Measurements from ENCODE around the gene SLC25A6. TPM values are rescaled to one million over a fixed set of nuclear protein-coding genes. Genes with fewer than 3 reads are reported as not detected.
"Not testable (repeated sequence)": the region's sequence is repeated elsewhere in the genome, so short reads cannot be mapped to it uniquely, and the experiment has no call there.

Gene SLC25A6
- polyA plus RNA-seq, 3 donors from 2014 or later = 330 to 354 (median 347) TPM

- DNase-seq = no peak
- Mint-ChIP-seq H3K27me3 (ENCODE audit: low read depth in 3 of 3) (peaks cover 0 to 2% (median 1%) of the 10 kb centered on the region in 3 donors), H3K36me3 (peaks cover 0 to 4% (median 3%) of the 10 kb centered on the region in 3 donors), H3K4me3 (no peak overlapping the region), H3K4me1 (peaks cover 0 to 1% of the 10 kb centered on the region in 2 donors), H3K9me3 (no peaks in the 10 kb centered on the region), H3K27ac (no peak overlapping the region)
Observed at GRCh38 chrX:1368385-1368698, 23.6 kb downstream of the SLC25A6 start.

GRCh38 chrX:1366363-1366762 lies 25.6 kb downstream of the SLC25A6 start:
- H3K4me3 Mint-ChIP-seq; H3K27me3 Mint-ChIP-seq (ENCODE audit: low read depth in 3 of 3); H3K4me1 Mint-ChIP-seq; DNase-seq; H3K9me3 Mint-ChIP-seq; H3K27ac Mint-ChIP-seq: not testable (repeated sequence)
- H3K36me3 Mint-ChIP-seq = peaks cover 7 to 13% (median 12%) of the 10 kb centered on the region in 3 donors

GRCh38 chrX:1361910-1362309 lies 30.0 kb downstream of the SLC25A6 start:
- Mint-ChIP-seq H3K36me3 (peaks cover 12 to 30% (median 29%) of the 10 kb centered on the region in 3 donors), H3K9me3 (peaks cover 0 to 3% (median 0%) of the 10 kb centered on the region in 6 donors), H3K27ac (peak overlapping the region in 3 of 6 donors; percentile 3 to 33 (median 26)), H3K4me1 (peaks cover 0 to 1% of the 10 kb centered on the region in 2 donors), H3K27me3 (ENCODE audit: low read depth in 3 of 3) (peaks cover 2 to 4% (median 2%) of the 10 kb centered on the region in 3 donors), H3K4me3 (no peak overlapping the region)
- DNase-seq = no peak

- H3K4me3 Mint-ChIP-seq = no peak overlapping the region
- H3K9me3 Mint-ChIP-seq = peaks cover 0 to 3% (median 0%) of the 10 kb centered on the region in 6 donors
- H3K27me3 Mint-ChIP-seq (ENCODE audit: low read depth in 3 of 3) = peaks cover 2 to 4% (median 2%) of the 10 kb centered on the region in 3 donors
- peaks cover 0 to 1% of the 10 kb centered on the region in 2 donors for H3K4me1 Mint-ChIP-seq
- no peak for DNase-seq
- no peak overlapping the region for H3K27ac Mint-ChIP-seq
- H3K36me3 Mint-ChIP-seq = peaks cover 12 to 30% (median 29%) of the 10 kb centered on the region in 3 donors
Observed at GRCh38 chrX:1361275-1361674, 30.6 kb downstream of the SLC25A6 start.

GRCh38 chrX:1360171-1360570 lies 31.7 kb downstream of the SLC25A6 start:
- H3K36me3 Mint-ChIP-seq = peaks cover 12 to 30% (median 29%) of the 10 kb centered on the region in 3 donors
- no peak overlapping the region for H3K4me3 Mint-ChIP-seq
- H3K4me1 Mint-ChIP-seq = peaks cover 0 to 1% of the 10 kb centered on the region in 2 donors
- no peak for DNase-seq
- peaks cover 2 to 4% (median 2%) of the 10 kb centered on the region in 3 donors for H3K27me3 Mint-ChIP-seq (ENCODE audit: low read depth in 3 of 3)
- H3K27ac Mint-ChIP-seq = peak overlapping the region in 2 of 6 donors; percentile 50 to 80
- peaks cover 0 to 3% (median 0%) of the 10 kb centered on the region in 6 donors for H3K9me3 Mint-ChIP-seq

GRCh38 chrX:1359477-1359873 lies 32.4 kb downstream of the SLC25A6 start:
- H3K9me3 Mint-ChIP-seq = peaks cover 0 to 3% (median 0%) of the 10 kb centered on the region in 6 donors
- H3K36me3 Mint-ChIP-seq = peaks cover 12 to 29% (median 27%) of the 10 kb centered on the region in 3 donors
- H3K27me3 Mint-ChIP-seq (ENCODE audit: low read depth in 3 of 3) = peaks cover 2% of the 10 kb centered on the region in 3 donors
- DNase-seq = no peak
- no peaks in the 10 kb centered on the region for H3K4me1 Mint-ChIP-seq
- H3K27ac Mint-ChIP-seq = peak overlapping the region in 1 of 6 donors; percentile 48
- H3K4me3 Mint-ChIP-seq = no peak overlapping the region

GRCh38 chrX:1358793-1359476 lies 33.0 kb downstream of the SLC25A6 start:
- no peak for DNase-seq
- peaks cover 0 to 2% of the 10 kb centered on the region in 2 donors for H3K4me1 Mint-ChIP-seq
- H3K9me3 Mint-ChIP-seq = peaks cover 0 to 3% (median 0%) of the 10 kb centered on the region in 6 donors
- no peak overlapping the region for H3K4me3 Mint-ChIP-seq
- H3K27me3 Mint-ChIP-seq (ENCODE audit: low read depth in 3 of 3) = peaks cover 0 to 4% (median 2%) of the 10 kb centered on the region in 3 donors
- peaks cover 12 to 29% (median 27%) of the 10 kb centered on the region in 3 donors for H3K36me3 Mint-ChIP-seq
- peak overlapping the region in 1 of 6 donors; percentile 48 for H3K27ac Mint-ChIP-seq

- Mint-ChIP-seq H3K9me3 (peaks cover 0 to 3% (median 0%) of the 10 kb centered on the region in 6 donors), H3K36me3 (peaks cover 12 to 29% (median 27%) of the 10 kb centered on the region in 3 donors), H3K27ac (no peak overlapping the region), H3K27me3 (ENCODE audit: low read depth in 3 of 3) (peaks cover 0 to 4% (median 2%) of the 10 kb centered on the region in 3 donors), H3K4me1 (peaks cover 0 to 2% of the 10 kb centered on the region in 2 donors), H3K4me3 (no peak overlapping the region)
- no peak for DNase-seq
Observed at GRCh38 chrX:1357993-1358392, 33.9 kb downstream of the SLC25A6 start.

GRCh38 chrX:1355131-1356046 lies 36.5 kb downstream of the SLC25A6 start:
- Mint-ChIP-seq H3K27ac (peak overlapping the region in 1 of 6 donors; percentile 12), H3K4me3 (no peak overlapping the region), H3K27me3 (ENCODE audit: low read depth in 3 of 3) (peaks cover 0 to 4% (median 2%) of the 10 kb centered on the region in 3 donors), H3K9me3 (peaks cover 0 to 3% (median 0%) of the 10 kb centered on the region in 6 donors), H3K36me3 (peaks cover 5 to 18% (median 16%) of the 10 kb centered on the region in 3 donors), H3K4me1 (peaks cover 0 to 2% of the 10 kb centered on the region in 2 donors)
- DNase-seq = no peak

GRCh38 chrX:1354036-1355019 lies 37.6 kb downstream of the SLC25A6 start:
- peaks cover 0 to 2% of the 10 kb centered on the region in 2 donors for H3K4me1 Mint-ChIP-seq
- H3K27ac Mint-ChIP-seq = no peak overlapping the region
- no peak overlapping the region for H3K4me3 Mint-ChIP-seq
- no peak for DNase-seq
- peaks cover 1 to 11% (median 9%) of the 10 kb centered on the region in 3 donors for H3K36me3 Mint-ChIP-seq
- H3K9me3 Mint-ChIP-seq = peaks cover 0 to 3% (median 0%) of the 10 kb centered on the region in 6 donors
- H3K27me3 Mint-ChIP-seq (ENCODE audit: low read depth in 3 of 3) = peaks cover 0 to 2% (median 0%) of the 10 kb centered on the region in 3 donors

- H3K27me3 Mint-ChIP-seq (ENCODE audit: low read depth in 3 of 3) = peaks cover 0 to 2% (median 2%) of the 10 kb centered on the region in 3 donors
- no peak overlapping the region for H3K4me3 Mint-ChIP-seq
- DNase-seq = no peak
- H3K9me3 Mint-ChIP-seq = no peaks in the 10 kb centered on the region
- H3K4me1 Mint-ChIP-seq = peaks cover 0 to 2% of the 10 kb centered on the region in 2 donors
- no peaks in the 10 kb centered on the region for H3K36me3 Mint-ChIP-seq
- no peak overlapping the region for H3K27ac Mint-ChIP-seq
Observed at GRCh38 chrX:1351981-1352714, 39.8 kb downstream of the SLC25A6 start.

- H3K4me3 Mint-ChIP-seq; H3K9me3 Mint-ChIP-seq; H3K27ac Mint-ChIP-seq; H3K36me3 Mint-ChIP-seq; DNase-seq; H3K4me1 Mint-ChIP-seq; H3K27me3 Mint-ChIP-seq (ENCODE audit: low read depth in 3 of 3): not testable (repeated sequence)
Observed at GRCh38 chrX:1349606-1350005, 42.3 kb downstream of the SLC25A6 start.

Measured in immature natural killer cell (primary cell).